Cardiac muscle cell (in vitro differentiated cells and primary cell): ENCODE data around the gene KLHL33. TPM values are rescaled to one million over a fixed set of nuclear protein-coding genes. Genes with fewer than 3 reads are reported as not detected.

Experiments used
- DNase-seq, 2 donors: peaks; one replicate each; pipeline versions ENCODE4 v3.0.0 to v3.0.0-alpha.2; 2010 to 2017; ENCODE audit warnings: low read depth in 1 of 2, low spot score in 1 of 2
- H3K27ac ChIP-seq: fragments of 200-600 bp; sonication (generic); 2 replicates; pipeline ENCODE4 v1.5.1; 2016
- H3K27me3 ChIP-seq: fragments of 200-600 bp; sonication (generic); 2 replicates; pipeline ENCODE4 v1.6.0; 2016; ENCODE audit warnings: control low read depth
- H3K36me3 ChIP-seq: fragments of 200-600 bp; sonication (generic); 2 replicates; pipeline ENCODE4 v1.5.1; 2016; ENCODE audit warnings: control low read depth
- H3K4me1 ChIP-seq: fragments of 200-600 bp; sonication (generic); 2 replicates; pipeline ENCODE4 v1.8.1; 2017; ENCODE audit warnings: low read depth, mild to moderate bottlenecking, mixed run types
- H3K4me3 ChIP-seq: fragments of 200-600 bp; sonication (generic); 2 replicates; pipeline ENCODE4 v1.5.1; 2016; ENCODE audit warnings: mild to moderate bottlenecking
- H3K9me3 ChIP-seq: fragments of 200-600 bp; sonication (generic); 2 replicates; pipeline ENCODE4 v1.5.1; 2017; ENCODE audit warnings: low read depth, mild to moderate bottlenecking, control low read depth
- CTCF ChIP-seq: IDR thresholded peaks from 2 replicates; pipeline ENCODE4 v1.5.1; 2012; ENCODE audit warnings: low read depth, mild to moderate bottlenecking, low read length
- polyA plus RNA-seq: library from polyadenylated mRNA; unstranded; fragments of >200 nt; fragmentation: Nextera tagmentation; extraction: Ambion mirVana; gene quantifications from 2 replicates; pipeline ENCODE4 v1.2.1, GENCODE V29; 2016
- total RNA-seq: library from RNA; depleted of rRNA; stranded (reverse); fragments of >200 nt; gene quantifications from 2 replicates; pipeline ENCODE4 v1.2.3, GENCODE V29; 2016

The KLHL33 gene
- total and polyA plus RNA-seq, 2 experiments from 2014 or later = not detected

- no peaks in the 10 kb centered on the region for H3K36me3 ChIP-seq
- H3K4me1 ChIP-seq = no peaks in the 10 kb centered on the region
- H3K4me3 ChIP-seq = no peak overlapping the region
- no peak for TF ChIP-seq CTCF
- H3K27ac ChIP-seq = no peak overlapping the region
- no peaks in the 10 kb centered on the region for H3K9me3 ChIP-seq
- no peaks in the 10 kb centered on the region for H3K27me3 ChIP-seq
- no peak for DNase-seq
Measured at GRCh38 chr14:20422886-20423285, 13.1 kb downstream of the KLHL33 start.

GRCh38 chr14:20421267-20421666 is 14.7 kb downstream of the KLHL33 start:
- TF ChIP-seq CTCF = no peak
- Histone ChIP-seq H3K9me3 (no peaks in the 10 kb centered on the region), H3K27ac (no peak overlapping the region), H3K4me1 (no peaks in the 10 kb centered on the region), H3K4me3 (no peak overlapping the region), H3K27me3 (no peaks in the 10 kb centered on the region), H3K36me3 (no peaks in the 10 kb centered on the region)
- DNase-seq = no peak

GRCh38 chr14:20419419-20419818 is 16.5 kb downstream of the KLHL33 start:
- Histone ChIP-seq H3K27ac (no peak overlapping the region), H3K4me3 (no peak overlapping the region), H3K36me3 (no peaks in the 10 kb centered on the region), H3K27me3 (no peaks in the 10 kb centered on the region), H3K4me1 (no peaks in the 10 kb centered on the region), H3K9me3 (no peaks in the 10 kb centered on the region)
- TF ChIP-seq CTCF = no peak
- no peak for DNase-seq

GRCh38 chr14:20418501-20418909 is 17.5 kb downstream of the KLHL33 start:
- H3K27ac ChIP-seq = no peak overlapping the region
- H3K27me3 ChIP-seq = no peaks in the 10 kb centered on the region
- no peaks in the 10 kb centered on the region for H3K36me3 ChIP-seq
- H3K4me1 ChIP-seq = no peaks in the 10 kb centered on the region
- H3K4me3 ChIP-seq = no peak overlapping the region
- no peak for DNase-seq
- H3K9me3 ChIP-seq = no peaks in the 10 kb centered on the region
- no peak for TF ChIP-seq CTCF

GRCh38 chr14:20417250-20418186 is 18.4 kb downstream of the KLHL33 start:
- H3K27me3 ChIP-seq = no peaks in the 10 kb centered on the region

More at GRCh38 chr14:20417250-20418186, 18.4 kb downstream of the KLHL33 start:
- no peaks in the 10 kb centered on the region for H3K4me1 ChIP-seq
- H3K27ac ChIP-seq = no peak overlapping the region
- no peak for TF ChIP-seq CTCF
- H3K9me3 ChIP-seq = no peaks in the 10 kb centered on the region
- no peak overlapping the region for H3K4me3 ChIP-seq
- no peaks in the 10 kb centered on the region for H3K36me3 ChIP-seq
- no peak for DNase-seq
